GM06990 (cell line): Measurements from ENCODE around the gene EFCAB11.

Experiments used
- DNase-seq: peaks from one replicate; pipeline ENCODE4 v3.0.0-alpha.2; 2011; ENCODE audit not compliant: insufficient read length; ENCODE audit errors: extremely low read depth
- H3K27me3 ChIP-seq: replicated peaks from 2 replicates; pipeline ENCODE4 v1.6.0; 2011; ENCODE audit warnings: low read length; ENCODE audit not compliant: control insufficient read depth, insufficient read depth
- H3K36me3 ChIP-seq: 2 replicates; pipeline ENCODE4 v1.5.1; 2011; ENCODE audit warnings: low read length; ENCODE audit not compliant: control insufficient read depth, insufficient read depth
- H3K4me3 ChIP-seq: replicated peaks from 2 replicates; pipeline ENCODE4 v1.5.1; 2011; ENCODE audit warnings: low read depth, mild to moderate bottlenecking, control low read depth, low read length
- TF ChIP-seq, protein P1 (sequence below): IDR thresholded peaks from 2 replicates; pipeline ENCODE4 v1.5.1; 2011; ENCODE audit warnings: low read length, control low read depth, mild to moderate bottlenecking, inconsistent platforms; ENCODE audit not compliant: insufficient read depth, poor library complexity, severe bottlenecking

The EFCAB11 gene

GRCh38 chr14:89750908-89751392, 203.6 kb downstream of the EFCAB11 start:
- no peaks in the 10 kb centered on the region for H3K36me3 ChIP-seq
- no peaks in the 10 kb centered on the region for H3K27me3 ChIP-seq
- no peak for DNase-seq
- TF ChIP-seq, protein P1, sequence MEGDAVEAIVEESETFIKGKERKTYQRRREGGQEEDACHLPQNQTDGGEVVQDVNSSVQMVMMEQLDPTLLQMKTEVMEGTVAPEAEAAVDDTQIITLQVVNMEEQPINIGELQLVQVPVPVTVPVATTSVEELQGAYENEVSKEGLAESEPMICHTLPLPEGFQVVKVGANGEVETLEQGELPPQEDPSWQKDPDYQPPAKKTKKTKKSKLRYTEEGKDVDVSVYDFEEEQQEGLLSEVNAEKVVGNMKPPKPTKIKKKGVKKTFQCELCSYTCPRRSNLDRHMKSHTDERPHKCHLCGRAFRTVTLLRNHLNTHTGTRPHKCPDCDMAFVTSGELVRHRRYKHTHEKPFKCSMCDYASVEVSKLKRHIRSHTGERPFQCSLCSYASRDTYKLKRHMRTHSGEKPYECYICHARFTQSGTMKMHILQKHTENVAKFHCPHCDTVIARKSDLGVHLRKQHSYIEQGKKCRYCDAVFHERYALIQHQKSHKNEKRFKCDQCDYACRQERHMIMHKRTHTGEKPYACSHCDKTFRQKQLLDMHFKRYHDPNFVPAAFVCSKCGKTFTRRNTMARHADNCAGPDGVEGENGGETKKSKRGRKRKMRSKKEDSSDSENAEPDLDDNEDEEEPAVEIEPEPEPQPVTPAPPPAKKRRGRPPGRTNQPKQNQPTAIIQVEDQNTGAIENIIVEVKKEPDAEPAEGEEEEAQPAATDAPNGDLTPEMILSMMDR, result no peak
- no peak overlapping the region for H3K4me3 ChIP-seq

- no peaks in the 10 kb centered on the region for H3K27me3 ChIP-seq
- DNase-seq, result no peak
- TF ChIP-seq, protein P1, result no peak
- no peaks in the 10 kb centered on the region for H3K36me3 ChIP-seq
- no peak overlapping the region for H3K4me3 ChIP-seq
Measured at GRCh38 chr14:89750281-89750755, 204.2 kb downstream of the EFCAB11 start.

- Histone ChIP-seq H3K4me3 (no peak overlapping the region), H3K36me3 (no peaks in the 10 kb centered on the region), H3K27me3 (no peaks in the 10 kb centered on the region)
- no peak for DNase-seq
- TF ChIP-seq, protein P1, result no peak
Measured at GRCh38 chr14:89748004-89748403, 206.5 kb downstream of the EFCAB11 start.

- DNase-seq, result no peak
- no peaks in the 10 kb centered on the region for H3K36me3 ChIP-seq
- no peak overlapping the region for H3K4me3 ChIP-seq
- no peaks in the 10 kb centered on the region for H3K27me3 ChIP-seq
- TF ChIP-seq, protein P1, result no peak
Measured at GRCh38 chr14:89747126-89747525, 207.4 kb downstream of the EFCAB11 start.

DNA sequence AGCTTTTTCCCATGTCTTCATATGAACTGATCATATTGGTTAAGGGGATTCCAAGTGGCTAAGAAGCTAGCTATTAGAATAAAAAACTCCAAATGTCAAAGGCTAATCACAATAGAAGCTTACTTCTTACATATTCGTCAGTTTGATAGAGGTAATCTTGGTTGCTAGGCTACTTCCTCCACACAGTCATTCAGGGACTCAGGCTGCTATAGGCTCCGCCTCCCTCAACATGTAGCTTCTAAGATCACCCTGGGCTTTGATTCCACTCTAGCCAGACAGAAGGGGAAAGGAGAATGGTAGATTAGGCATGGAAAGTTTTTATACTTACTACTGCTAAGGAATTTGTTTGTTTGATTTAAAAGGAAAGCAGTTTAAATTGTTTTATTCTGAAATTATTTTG, 207.9 kb downstream of the EFCAB11 start:
- Histone ChIP-seq H3K27me3 (no peaks in the 10 kb centered on the region), H3K4me3 (no peak overlapping the region), H3K36me3 (no peaks in the 10 kb centered on the region)
- TF ChIP-seq, protein P1, result no peak
- DNase-seq, result no peak

GRCh38 chr14:89746135-89746534, 208.4 kb downstream of the EFCAB11 start:
- no peak for DNase-seq
- Histone ChIP-seq H3K27me3 (no peaks in the 10 kb centered on the region), H3K36me3 (no peaks in the 10 kb centered on the region), H3K4me3 (no peak overlapping the region)
- TF ChIP-seq, protein P1, result no peak
